Fibroblast of villous mesenchyme (primary cell): Measurements from ENCODE around the gene TMEM120B. TPM values are rescaled to one million over a fixed set of nuclear protein-coding genes. Genes with fewer than 3 reads are reported as not detected.

ENCODE experiments used
- DNase-seq: peaks from one replicate; pipeline ENCODE4 v3.0.0-alpha.2; 2010; ENCODE audit warnings: low read depth
- H3K4me3 ChIP-seq: 2 replicates; pipeline ENCODE4 v1.5.1; 2011; ENCODE audit warnings: low read depth, mild to moderate bottlenecking, low read length
- total RNA-seq: library from RNA; depleted of rRNA; stranded (reverse); fragments of >200 nt; gene quantifications from 2 replicates; pipeline ENCODE4 v1.2.3, GENCODE V29; 2012
- TF ChIP-seq, protein P1 (sequence below): IDR thresholded peaks from 2 replicates; pipeline ENCODE4 v1.5.1; 2012; ENCODE audit warnings: low read depth, mild to moderate bottlenecking, low read length; ENCODE audit not compliant: insufficient read depth

The TMEM120B gene
- total RNA-seq, 1 donor, result 16.4 TPM

DNA sequence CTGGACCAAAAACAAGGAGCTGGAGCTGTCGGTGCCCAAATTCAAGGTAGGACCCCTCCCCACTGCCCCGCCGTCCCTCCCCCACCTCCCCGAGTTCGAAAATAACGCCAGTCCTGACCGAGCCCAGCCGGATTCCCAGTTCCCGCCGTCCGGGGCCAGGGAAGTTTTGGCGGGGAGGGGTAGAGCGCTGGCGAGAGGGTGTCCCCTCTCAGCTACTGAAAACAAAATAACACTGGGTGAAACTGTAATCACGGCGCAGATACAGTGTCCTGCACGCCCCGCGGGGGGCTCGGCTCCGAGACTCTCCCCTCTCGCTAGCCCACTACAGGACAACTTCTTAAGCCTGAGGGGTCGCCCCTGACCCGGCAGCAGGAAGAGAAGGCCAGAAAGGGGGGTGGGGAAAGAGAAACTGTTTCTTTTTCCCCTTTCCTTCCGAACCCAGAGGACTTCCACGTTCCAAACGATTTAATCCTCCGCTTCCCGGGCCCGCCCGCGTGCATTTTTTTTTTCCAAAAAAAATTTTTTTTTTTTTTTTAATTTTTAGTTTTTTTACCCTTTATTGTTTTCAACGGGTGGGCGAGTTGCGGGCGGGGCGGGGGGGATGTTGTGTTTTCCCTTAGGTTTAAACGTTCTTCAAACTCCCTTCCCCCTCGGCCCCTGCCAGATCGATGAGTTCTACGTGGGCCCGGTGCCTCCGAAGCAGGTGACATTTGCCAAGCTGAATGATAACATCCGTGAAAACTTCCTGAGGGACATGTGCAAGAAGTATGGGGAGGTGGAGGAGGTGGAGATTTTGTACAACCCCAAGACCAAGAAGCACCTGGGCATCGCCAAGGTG is 92.8 kb downstream of the TMEM120B start:
- TF ChIP-seq, protein P1, sequence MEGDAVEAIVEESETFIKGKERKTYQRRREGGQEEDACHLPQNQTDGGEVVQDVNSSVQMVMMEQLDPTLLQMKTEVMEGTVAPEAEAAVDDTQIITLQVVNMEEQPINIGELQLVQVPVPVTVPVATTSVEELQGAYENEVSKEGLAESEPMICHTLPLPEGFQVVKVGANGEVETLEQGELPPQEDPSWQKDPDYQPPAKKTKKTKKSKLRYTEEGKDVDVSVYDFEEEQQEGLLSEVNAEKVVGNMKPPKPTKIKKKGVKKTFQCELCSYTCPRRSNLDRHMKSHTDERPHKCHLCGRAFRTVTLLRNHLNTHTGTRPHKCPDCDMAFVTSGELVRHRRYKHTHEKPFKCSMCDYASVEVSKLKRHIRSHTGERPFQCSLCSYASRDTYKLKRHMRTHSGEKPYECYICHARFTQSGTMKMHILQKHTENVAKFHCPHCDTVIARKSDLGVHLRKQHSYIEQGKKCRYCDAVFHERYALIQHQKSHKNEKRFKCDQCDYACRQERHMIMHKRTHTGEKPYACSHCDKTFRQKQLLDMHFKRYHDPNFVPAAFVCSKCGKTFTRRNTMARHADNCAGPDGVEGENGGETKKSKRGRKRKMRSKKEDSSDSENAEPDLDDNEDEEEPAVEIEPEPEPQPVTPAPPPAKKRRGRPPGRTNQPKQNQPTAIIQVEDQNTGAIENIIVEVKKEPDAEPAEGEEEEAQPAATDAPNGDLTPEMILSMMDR, result no peak
- DNase-seq, result peak; percentile 50
- H3K4me3 ChIP-seq, result peak overlapping the region; percentile 82

DNA sequence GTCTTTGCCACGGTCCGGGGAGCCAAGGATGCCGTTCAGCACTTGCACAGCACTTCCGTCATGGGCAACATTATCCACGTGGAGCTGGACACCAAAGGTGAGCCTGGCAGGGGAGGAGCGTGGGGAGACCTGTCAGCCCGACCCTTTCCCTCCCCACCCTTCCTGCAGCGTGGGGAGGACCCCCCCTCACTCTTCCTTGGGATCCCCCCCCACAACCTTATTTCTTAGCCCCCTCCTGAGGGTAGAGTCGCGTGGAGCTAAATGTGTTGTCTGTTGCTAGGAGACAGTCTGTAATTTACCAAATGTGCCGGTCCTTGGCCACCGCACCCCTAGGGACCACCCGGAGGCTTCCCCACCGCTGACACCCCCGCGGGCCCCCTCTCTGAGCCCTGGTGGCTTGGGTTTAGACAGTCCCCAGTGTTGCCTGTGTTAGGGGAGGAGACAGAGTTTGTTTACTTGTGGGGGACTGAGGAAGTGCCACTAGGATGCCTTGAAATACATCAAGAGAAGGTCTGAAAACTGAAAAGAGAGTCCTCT is 93.5 kb downstream of the TMEM120B start:
- TF ChIP-seq, protein P1, result no peak
- DNase-seq, result no peak
- H3K4me3 ChIP-seq, result peak overlapping the region; percentile 82

DNA sequence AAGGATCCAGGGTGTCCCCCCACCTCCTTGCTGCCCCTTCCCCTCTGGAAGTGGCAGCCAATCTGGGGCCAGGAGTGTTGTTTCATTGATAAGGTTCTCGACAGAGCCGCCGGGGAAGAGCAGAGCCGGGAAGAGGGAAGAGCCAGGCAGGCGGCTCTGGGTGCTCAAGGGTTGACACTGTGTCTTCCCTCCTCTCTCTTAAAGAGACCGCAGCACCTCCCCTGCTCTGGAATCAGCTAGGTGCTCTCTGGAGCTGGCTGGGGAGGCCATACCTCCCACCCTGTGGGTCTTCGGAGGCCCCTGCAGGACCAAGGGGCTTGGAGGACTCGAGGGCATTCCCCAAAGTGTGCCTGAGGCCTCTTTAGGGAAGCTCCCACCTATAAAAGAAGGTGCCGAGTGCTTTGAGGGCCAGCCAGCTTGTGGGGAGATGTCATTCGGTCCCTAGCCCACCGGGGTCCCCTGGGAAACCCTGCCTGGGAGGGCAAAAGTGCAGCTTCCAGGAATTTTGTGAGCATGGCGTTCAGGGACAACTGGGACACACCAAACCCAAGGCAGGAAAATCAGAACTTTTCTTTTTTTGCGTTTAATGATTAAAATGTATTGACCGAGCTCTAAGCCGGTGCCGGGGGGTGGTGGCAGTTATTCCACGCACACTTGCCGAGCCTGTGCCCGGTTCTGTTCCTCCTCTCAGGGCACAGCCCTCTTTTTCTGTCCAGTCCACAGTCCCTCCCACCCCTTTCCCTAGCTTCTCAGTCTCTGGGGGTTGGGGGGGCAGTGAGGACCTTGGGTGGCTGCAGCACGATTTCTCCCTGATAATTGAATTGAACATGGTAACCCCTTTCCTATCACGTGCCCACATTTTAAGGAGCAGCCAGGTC is 94.2 kb downstream of the TMEM120B start:
- peak; percentile 36 for DNase-seq
- peak overlapping the region; percentile 82 for H3K4me3 ChIP-seq
- TF ChIP-seq, protein P1, result no peak

DNA sequence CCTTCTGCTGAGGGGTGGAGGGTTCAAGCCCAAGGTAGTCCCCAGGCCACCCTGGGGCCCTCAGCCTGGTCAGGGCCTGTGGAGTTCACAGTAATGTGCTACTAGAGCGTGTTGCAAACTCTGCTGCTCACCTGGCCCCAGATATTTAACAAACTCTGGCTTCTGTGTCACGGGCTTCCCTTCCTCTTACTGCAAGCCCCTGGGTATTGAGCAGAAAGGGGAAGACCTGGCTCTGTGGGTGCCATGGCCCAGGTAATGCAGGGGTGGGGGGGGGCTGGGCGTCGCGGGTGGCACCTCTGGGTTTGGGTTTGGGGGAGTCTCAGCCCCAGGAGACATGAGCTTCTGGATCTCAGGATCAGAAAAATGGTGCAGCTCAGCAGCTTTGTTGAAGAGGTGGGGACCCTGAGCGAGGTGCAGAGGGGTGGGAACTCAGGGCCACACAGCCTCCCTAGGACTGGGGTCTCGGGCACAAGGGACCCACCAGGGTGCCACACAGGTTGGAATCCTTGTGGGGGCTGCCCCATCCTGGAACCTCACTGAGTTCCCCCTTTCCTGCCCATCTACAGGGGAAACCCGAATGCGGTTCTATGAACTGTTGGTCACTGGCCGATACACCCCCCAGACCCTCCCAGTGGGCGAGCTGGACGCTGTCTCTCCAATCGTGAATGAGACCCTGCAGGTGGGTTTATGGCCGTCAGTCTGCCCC is 95.2 kb downstream of the TMEM120B start:
- H3K4me3 ChIP-seq, result no peak overlapping the region
- DNase-seq, result no peak
- TF ChIP-seq, protein P1, result no peak

- TF ChIP-seq, protein P1, result no peak
- no peak overlapping the region for H3K4me3 ChIP-seq
- DNase-seq, result no peak
Observed at GRCh38 chr12:121808623-121809022, 96.1 kb downstream of the TMEM120B start.

DNA sequence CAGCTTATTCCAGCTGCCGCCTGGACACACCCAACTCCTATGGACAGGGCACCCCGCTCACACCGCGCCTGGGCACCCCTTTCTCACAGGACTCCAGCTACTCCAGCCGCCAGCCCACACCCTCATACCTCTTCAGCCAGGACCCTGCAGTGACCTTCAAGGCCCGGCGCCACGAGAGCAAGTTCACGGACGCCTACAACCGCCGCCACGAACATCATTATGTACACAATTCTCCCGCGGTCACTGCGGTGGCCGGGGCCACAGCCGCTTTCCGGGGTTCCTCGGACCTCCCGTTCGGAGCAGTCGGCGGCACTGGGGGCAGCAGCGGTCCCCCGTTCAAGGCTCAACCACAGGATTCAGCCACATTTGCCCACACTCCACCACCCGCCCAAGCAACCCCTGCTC is 97.2 kb downstream of the TMEM120B start:
- TF ChIP-seq, protein P1, result no peak
- H3K4me3 ChIP-seq, result no peak overlapping the region

More for the DNA sequence above, 97.2 kb downstream of the TMEM120B start:
- DNase-seq, result no peak
